ENCODE measurements around the gene TUT4.

DNA sequence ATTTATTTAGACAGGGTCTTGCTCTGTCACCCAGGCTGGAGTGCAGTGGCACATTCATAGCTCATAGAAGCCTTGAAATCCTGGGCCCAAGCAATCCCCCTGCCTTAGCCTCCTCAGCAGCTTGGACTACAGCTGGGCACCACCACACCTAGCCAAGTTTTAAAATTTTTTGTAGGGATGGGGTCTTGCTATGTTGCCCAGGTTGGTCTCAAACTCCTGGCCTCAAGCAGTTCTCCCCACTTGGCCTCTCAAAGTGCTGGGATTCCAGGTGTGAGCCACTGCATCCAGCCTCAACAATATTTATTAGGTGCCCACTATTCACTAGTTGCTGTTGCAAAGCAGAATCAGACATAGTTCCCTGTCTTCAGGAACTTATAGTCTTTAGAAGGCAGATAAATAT is 35.1 kb upstream of the TUT4 start:
- TF ChIP-seq FOS (IDR thresholded peaks at IDR 0.05; ENCODE audit: low read depth, low read length): no peak
- TF ChIP-seq RAD21 (IDR thresholded peaks at IDR 0.05; ENCODE audit: low read length): no peak
- no peak for TF ChIP-seq MAFK (IDR thresholded peaks at IDR 0.05; ENCODE audit: low read depth, low read length)
- TF ChIP-seq, protein P1, sequence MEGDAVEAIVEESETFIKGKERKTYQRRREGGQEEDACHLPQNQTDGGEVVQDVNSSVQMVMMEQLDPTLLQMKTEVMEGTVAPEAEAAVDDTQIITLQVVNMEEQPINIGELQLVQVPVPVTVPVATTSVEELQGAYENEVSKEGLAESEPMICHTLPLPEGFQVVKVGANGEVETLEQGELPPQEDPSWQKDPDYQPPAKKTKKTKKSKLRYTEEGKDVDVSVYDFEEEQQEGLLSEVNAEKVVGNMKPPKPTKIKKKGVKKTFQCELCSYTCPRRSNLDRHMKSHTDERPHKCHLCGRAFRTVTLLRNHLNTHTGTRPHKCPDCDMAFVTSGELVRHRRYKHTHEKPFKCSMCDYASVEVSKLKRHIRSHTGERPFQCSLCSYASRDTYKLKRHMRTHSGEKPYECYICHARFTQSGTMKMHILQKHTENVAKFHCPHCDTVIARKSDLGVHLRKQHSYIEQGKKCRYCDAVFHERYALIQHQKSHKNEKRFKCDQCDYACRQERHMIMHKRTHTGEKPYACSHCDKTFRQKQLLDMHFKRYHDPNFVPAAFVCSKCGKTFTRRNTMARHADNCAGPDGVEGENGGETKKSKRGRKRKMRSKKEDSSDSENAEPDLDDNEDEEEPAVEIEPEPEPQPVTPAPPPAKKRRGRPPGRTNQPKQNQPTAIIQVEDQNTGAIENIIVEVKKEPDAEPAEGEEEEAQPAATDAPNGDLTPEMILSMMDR (conservative IDR thresholded peaks at IDR 0.05; ENCODE audit: low read depth, low read length): no peak
- TF ChIP-seq POLR2A (IDR thresholded peaks at IDR 0.05; ENCODE audit: low read depth, low read length): no peak
- TF ChIP-seq SMC3 (IDR thresholded peaks at IDR 0.05; ENCODE audit: low read depth, low read length): no peak
- TF ChIP-seq CEBPB (IDR thresholded peaks at IDR 0.05; ENCODE audit: low read depth, low read length): no peak
- TF ChIP-seq CHD1 (IDR thresholded peaks at IDR 0.05; ENCODE audit: low read depth, low read length): no peak
